ENCODE measurements around the gene CACNA1C. TPM values are rescaled to one million over a fixed set of nuclear protein-coding genes. Genes with fewer than 3 reads are reported as not detected.

The CACNA1C gene
- total RNA-seq, 4 donors from 2014 or later: 0.38 to 2.4 (median 1.4) TPM

GRCh38 chr12:2536724-2537123 lies 483.9 kb downstream of the CACNA1C start:
- no peak for TF ChIP-seq POLR2A (IDR thresholded peaks at IDR 0.05)
- TF ChIP-seq CTCF (IDR thresholded peaks at IDR 0.05): no peak
- 85 to 87% methylated on average over 4 of the region's 4 CpGs for WGBS, 2 donors
- no peak for DNase-seq (ENCODE audit: low spot score in 2 of 2)

GRCh38 chr12:2537868-2538541 lies 485.2 kb downstream of the CACNA1C start:
- WGBS, 2 donors: 56 to 72% methylated on average over 4 to 5 of the region's 5 CpGs
- no peak for DNase-seq (ENCODE audit: low spot score in 2 of 2)
- intact Hi-C loops (cut with DNase I; ENCODE audit: low total_unique reads): loop anchor here (5.0 kb wide), 1 partner anchor 1014 kb away; no protein-coding TSS in a partner anchor
- no peak for TF ChIP-seq CTCF (IDR thresholded peaks at IDR 0.05)
- TF ChIP-seq POLR2A (IDR thresholded peaks at IDR 0.05): no peak
- no peak overlapping the region for H3K4me3 ChIP-seq (ENCODE audit: low read depth, poor library complexity, severe bottlenecking)

More at GRCh38 chr12:2536724-2537123, 483.9 kb downstream of the CACNA1C start:
- no peak overlapping the region for H3K4me3 ChIP-seq (ENCODE audit: low read depth, poor library complexity, severe bottlenecking)
- intact Hi-C loops (cut with DNase I; ENCODE audit: low total_unique reads): loop anchor here (5.0 kb wide), 1 partner anchor 1016 kb away; no protein-coding TSS in a partner anchor

- intact Hi-C loops (cut with DNase I; ENCODE audit: low total_unique reads): loop anchor here (5.0 kb wide), 1 partner anchor 1012 kb away; no protein-coding TSS in a partner anchor
- 65 to 85% methylated on average over 8 of the region's 8 CpGs for whole genome bisulfite sequencing, 2 donors
- no peak for TF ChIP-seq CTCF (IDR thresholded peaks at IDR 0.05)
- no peak for TF ChIP-seq POLR2A (IDR thresholded peaks at IDR 0.05)
- no peak for DNase-seq (ENCODE audit: low spot score in 2 of 2)
- no peak overlapping the region for H3K4me3 ChIP-seq (ENCODE audit: low read depth, poor library complexity, severe bottlenecking)
These were observed 487.2 kb downstream of the CACNA1C start for GRCh38 chr12:2539938-2540337.

GRCh38 chr12:2540535-2540941 lies 487.8 kb downstream of the CACNA1C start:
- intact Hi-C loops (cut with DNase I; ENCODE audit: low total_unique reads): no loop called here
- WGBS, 2 donors: 80% methylated on average over 13 of the region's 13 CpGs
- H3K4me3 ChIP-seq (ENCODE audit: low read depth, poor library complexity, severe bottlenecking): no peak overlapping the region
- DNase-seq (ENCODE audit: low spot score in 2 of 2): no peak
- TF ChIP-seq CTCF (IDR thresholded peaks at IDR 0.05): no peak
- TF ChIP-seq POLR2A (IDR thresholded peaks at IDR 0.05): no peak

- TF ChIP-seq CTCF (IDR thresholded peaks at IDR 0.05) (no peak), POLR2A (IDR thresholded peaks at IDR 0.05) (no peak)
- intact Hi-C loops (cut with DNase I; ENCODE audit: low total_unique reads): no loop called here
- no peak for DNase-seq (ENCODE audit: low spot score in 2 of 2)
- WGBS, 2 donors: 80 to 85% methylated on average over 13 of the region's 13 CpGs
- H3K4me3 ChIP-seq (ENCODE audit: low read depth, poor library complexity, severe bottlenecking): no peak overlapping the region
These were observed 488.9 kb downstream of the CACNA1C start for GRCh38 chr12:2541631-2542204.
